NB4 (cell line): ENCODE data around the gene MMP13.

Experiments used
- POLR2A ChIP-seq: IDR thresholded peaks from 2 replicates; pipeline ENCODE4 v1.6.1; 2011; ENCODE audit warnings: mild to moderate bottlenecking; ENCODE audit not compliant: insufficient read length; ENCODE audit errors: extremely low read depth
- TF ChIP-seq, protein P1 (sequence below): IDR thresholded peaks from one replicate; pipeline ENCODE4 v1.5.1; 2012; ENCODE audit warnings: low read depth, low read length

DNA sequence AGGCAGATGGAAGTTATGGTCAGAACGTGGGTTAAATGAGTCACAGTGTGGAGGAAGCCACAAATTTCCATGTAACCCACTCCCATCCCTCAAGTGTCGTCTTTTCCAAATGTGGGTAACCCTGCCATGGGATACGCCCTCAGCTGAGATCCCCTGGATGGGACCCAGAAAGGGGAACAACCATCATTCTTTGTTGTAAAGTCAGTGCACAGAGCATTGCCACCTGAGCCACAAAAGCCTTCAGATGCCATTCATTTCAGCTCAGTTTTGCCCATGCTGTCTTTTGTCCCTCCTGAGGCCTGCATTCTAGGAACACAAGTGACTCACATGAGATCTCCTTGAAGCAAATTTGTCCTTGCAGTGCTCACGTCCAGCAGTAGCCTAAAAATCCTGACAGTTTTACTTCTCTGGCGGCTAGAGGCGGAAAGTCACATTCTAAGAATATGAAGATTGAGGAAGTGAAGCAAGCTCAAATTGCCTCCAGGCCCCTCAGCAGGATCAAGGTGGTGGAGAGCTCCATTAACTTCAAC lies 30.6 kb downstream of the MMP13 start:
- TF ChIP-seq, protein P1, sequence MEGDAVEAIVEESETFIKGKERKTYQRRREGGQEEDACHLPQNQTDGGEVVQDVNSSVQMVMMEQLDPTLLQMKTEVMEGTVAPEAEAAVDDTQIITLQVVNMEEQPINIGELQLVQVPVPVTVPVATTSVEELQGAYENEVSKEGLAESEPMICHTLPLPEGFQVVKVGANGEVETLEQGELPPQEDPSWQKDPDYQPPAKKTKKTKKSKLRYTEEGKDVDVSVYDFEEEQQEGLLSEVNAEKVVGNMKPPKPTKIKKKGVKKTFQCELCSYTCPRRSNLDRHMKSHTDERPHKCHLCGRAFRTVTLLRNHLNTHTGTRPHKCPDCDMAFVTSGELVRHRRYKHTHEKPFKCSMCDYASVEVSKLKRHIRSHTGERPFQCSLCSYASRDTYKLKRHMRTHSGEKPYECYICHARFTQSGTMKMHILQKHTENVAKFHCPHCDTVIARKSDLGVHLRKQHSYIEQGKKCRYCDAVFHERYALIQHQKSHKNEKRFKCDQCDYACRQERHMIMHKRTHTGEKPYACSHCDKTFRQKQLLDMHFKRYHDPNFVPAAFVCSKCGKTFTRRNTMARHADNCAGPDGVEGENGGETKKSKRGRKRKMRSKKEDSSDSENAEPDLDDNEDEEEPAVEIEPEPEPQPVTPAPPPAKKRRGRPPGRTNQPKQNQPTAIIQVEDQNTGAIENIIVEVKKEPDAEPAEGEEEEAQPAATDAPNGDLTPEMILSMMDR: no peak
- no peak for TF ChIP-seq POLR2A
